ENCODE measurements around the gene AURKA.

DNA sequence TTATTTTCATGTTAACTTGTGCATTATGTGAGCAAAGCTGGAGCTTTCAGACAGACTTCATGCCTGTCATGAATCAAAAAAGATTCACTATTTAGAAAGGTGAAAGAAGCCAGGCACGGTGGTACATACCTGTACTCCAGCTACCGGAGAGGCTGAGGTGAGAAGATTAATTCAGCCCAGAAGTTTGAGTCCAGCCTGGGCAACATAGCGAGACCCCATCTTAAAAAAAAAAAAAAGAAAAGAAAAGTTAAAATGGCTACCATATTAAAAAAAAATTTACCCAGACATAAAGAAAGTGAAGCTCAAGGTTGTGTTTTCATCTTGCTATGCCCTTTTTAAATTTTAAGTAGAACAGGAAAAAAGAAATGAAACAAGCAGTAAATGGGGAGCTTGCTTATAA lies 20.9 kb upstream of the AURKA start:
- TF ChIP-seq, protein P1, sequence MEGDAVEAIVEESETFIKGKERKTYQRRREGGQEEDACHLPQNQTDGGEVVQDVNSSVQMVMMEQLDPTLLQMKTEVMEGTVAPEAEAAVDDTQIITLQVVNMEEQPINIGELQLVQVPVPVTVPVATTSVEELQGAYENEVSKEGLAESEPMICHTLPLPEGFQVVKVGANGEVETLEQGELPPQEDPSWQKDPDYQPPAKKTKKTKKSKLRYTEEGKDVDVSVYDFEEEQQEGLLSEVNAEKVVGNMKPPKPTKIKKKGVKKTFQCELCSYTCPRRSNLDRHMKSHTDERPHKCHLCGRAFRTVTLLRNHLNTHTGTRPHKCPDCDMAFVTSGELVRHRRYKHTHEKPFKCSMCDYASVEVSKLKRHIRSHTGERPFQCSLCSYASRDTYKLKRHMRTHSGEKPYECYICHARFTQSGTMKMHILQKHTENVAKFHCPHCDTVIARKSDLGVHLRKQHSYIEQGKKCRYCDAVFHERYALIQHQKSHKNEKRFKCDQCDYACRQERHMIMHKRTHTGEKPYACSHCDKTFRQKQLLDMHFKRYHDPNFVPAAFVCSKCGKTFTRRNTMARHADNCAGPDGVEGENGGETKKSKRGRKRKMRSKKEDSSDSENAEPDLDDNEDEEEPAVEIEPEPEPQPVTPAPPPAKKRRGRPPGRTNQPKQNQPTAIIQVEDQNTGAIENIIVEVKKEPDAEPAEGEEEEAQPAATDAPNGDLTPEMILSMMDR (IDR thresholded peaks at IDR 0.05; ENCODE audit: low read length), result no peak
- TF ChIP-seq EZH2 (optimal IDR thresholded peaks at IDR 0.05; ENCODE audit: low read depth, low read length) (no peak), EZH2phosphoT487 (IDR thresholded peaks at IDR 0.05; ENCODE audit: low read length) (no peak)

Data from MM.1S (cell line).